GM18498 (cell line): Measurements from ENCODE around the gene MYEOV.

Experiments
- ATAC-seq: cut with Tn5 transposase; IDR thresholded peaks from one replicate; pipeline ENCODE4 v1.9.1; 2021; ENCODE audit warnings: mild to moderate bottlenecking, moderate library complexity; ENCODE audit not compliant: unreplicated experiment

MYEOV gene

GRCh38 chr11:69314555-69314954 lies 20.6 kb downstream of the MYEOV start:
- no peak for ATAC-seq

GRCh38 chr11:69316956-69317355 lies 23.0 kb downstream of the MYEOV start:
- ATAC-seq: no peak

- no peak for ATAC-seq
Observed at GRCh38 chr11:69317401-69318092, 23.6 kb downstream of the MYEOV start.

- no peak for ATAC-seq
Observed at GRCh38 chr11:69318093-69318420, 24.1 kb downstream of the MYEOV start.

- ATAC-seq: no peak
Observed at GRCh38 chr11:69319255-69320106, 25.5 kb downstream of the MYEOV start.

GRCh38 chr11:69320326-69320725 lies 26.4 kb downstream of the MYEOV start:
- ATAC-seq: no peak

- ATAC-seq: no peak
Observed at GRCh38 chr11:69320756-69321741, 27.1 kb downstream of the MYEOV start.

- no peak for ATAC-seq
Observed at GRCh38 chr11:69321877-69322361, 28.0 kb downstream of the MYEOV start.

- no peak for ATAC-seq
Observed at GRCh38 chr11:69325446-69325845, 31.5 kb downstream of the MYEOV start.

- ATAC-seq: no peak
Observed at GRCh38 chr11:69326622-69327219, 32.8 kb downstream of the MYEOV start.

GRCh38 chr11:69327741-69328191 lies 33.8 kb downstream of the MYEOV start:
- no peak for ATAC-seq

- no peak for ATAC-seq
Observed at GRCh38 chr11:69328231-69328630, 34.3 kb downstream of the MYEOV start.

GRCh38 chr11:69329581-69329980 lies 35.6 kb downstream of the MYEOV start:
- ATAC-seq: no peak

- ATAC-seq: no peak
Observed at GRCh38 chr11:69330330-69330729, 36.4 kb downstream of the MYEOV start.

- no peak for ATAC-seq
Observed at GRCh38 chr11:69333149-69333710, 39.3 kb downstream of the MYEOV start.

GRCh38 chr11:69333879-69334278 lies 39.9 kb downstream of the MYEOV start:
- no peak for ATAC-seq

GRCh38 chr11:69335007-69335780 lies 41.2 kb downstream of the MYEOV start:
- ATAC-seq: no peak

- no peak for ATAC-seq
Observed at GRCh38 chr11:69335781-69336405, 41.9 kb downstream of the MYEOV start.

- ATAC-seq: no peak
Observed at GRCh38 chr11:69337211-69337721, 43.3 kb downstream of the MYEOV start.
